GM20000 (cell line): ENCODE measurements around the gene NRP2.

ENCODE experiments used
- DNase-seq: peaks from one replicate; pipeline ENCODE4 v3.0.0; 2012; ENCODE audit warnings: low spot score
- TF ChIP-seq, protein P1 (sequence below): IDR thresholded peaks from 2 replicates; pipeline ENCODE4 v1.5.1; 2012; ENCODE audit warnings: mild to moderate bottlenecking, control low read depth; ENCODE audit errors: extremely low read depth, missing control alignments

NRP2 gene

DNA sequence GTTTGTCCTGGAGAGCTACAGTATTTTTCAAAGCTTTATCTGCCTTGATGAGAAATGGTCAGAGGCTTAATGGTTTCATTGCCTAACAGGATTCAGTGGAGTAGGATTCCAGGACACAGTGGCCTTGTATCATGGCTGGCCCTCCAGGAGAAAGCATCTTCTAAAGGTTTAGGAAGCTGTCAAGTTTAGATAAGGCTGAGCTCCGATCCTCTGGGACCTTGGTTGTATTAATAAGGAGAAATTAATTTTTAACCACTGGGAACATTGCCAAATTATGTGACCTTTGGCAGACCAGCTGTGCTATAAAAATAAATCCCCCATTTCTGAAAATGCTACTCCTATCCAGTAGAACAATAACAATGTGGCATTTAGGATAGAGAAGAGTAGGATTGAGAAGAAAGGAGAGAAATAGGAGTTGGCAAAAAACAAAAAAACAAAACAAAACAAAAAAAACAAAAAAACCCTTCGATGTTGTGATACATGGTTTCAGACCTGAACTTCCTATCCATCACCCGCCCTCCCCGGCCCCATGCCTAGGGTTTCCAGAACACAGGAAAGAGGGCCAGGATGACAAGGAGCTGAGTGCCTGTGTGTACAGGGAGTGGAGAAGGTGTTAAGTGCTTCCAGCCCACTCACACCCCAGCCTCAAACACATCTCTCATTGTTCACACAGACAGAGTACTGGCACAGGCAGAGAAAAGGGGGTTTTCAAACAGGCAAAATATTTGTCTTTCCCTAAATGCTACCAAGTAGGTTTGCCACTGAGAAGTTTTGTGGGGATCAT lies 6.3 kb downstream of the NRP2 start:
- TF ChIP-seq, protein P1, sequence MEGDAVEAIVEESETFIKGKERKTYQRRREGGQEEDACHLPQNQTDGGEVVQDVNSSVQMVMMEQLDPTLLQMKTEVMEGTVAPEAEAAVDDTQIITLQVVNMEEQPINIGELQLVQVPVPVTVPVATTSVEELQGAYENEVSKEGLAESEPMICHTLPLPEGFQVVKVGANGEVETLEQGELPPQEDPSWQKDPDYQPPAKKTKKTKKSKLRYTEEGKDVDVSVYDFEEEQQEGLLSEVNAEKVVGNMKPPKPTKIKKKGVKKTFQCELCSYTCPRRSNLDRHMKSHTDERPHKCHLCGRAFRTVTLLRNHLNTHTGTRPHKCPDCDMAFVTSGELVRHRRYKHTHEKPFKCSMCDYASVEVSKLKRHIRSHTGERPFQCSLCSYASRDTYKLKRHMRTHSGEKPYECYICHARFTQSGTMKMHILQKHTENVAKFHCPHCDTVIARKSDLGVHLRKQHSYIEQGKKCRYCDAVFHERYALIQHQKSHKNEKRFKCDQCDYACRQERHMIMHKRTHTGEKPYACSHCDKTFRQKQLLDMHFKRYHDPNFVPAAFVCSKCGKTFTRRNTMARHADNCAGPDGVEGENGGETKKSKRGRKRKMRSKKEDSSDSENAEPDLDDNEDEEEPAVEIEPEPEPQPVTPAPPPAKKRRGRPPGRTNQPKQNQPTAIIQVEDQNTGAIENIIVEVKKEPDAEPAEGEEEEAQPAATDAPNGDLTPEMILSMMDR: no peak
- no peak for DNase-seq

GRCh38 chr2:205689820-205690219 lies 7.5 kb downstream of the NRP2 start:
- TF ChIP-seq, protein P1: no peak
- no peak for DNase-seq

- DNase-seq: no peak
- TF ChIP-seq, protein P1: no peak
Measured at GRCh38 chr2:205692104-205692503, 9.8 kb downstream of the NRP2 start.

DNA sequence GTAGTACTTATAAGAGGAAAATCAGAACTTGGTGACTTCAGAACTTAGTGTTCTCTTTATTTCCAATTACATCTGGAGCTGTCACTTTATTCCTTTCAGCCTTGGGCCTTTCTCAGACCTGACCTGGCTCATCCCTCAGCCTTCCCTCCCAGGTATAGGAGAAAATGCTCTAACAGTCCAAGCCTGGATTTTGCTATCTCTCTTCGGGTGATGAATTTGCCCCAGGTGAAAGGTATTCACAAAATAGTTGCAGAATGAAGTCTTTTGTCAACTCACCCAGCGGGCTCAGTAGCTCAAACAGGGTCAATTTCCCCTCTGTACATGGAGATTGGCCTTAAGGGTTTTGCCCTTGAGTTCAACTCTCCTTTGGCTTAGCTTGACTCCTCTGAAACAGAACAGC lies 12.0 kb downstream of the NRP2 start:
- no peak for DNase-seq
- TF ChIP-seq, protein P1: no peak

DNA sequence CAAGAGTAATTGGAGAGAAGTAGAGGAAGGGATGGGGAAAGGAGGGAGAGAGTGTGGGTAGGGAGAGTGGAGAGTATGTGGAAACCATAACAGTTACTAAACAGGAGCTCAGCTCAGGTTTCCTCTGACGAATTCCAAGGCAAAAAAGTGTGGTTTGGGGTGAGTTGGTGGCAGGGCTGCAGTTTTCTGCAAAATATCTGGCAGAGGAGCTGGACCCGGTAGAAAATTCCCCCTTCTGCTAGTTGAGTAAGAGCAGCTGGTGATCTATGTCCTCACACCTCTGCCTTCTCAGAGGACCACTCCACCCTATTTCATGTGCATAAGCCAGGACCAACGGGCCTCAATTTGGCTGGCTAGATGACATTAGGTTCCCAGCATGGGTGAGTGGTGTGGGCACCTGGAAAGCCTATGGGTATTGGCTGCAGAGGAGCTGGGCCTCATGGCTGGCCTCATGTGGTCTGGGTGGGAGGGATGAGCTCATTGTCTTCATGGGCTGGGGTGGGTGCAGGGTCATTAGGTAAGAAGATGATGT lies 13.2 kb downstream of the NRP2 start:
- TF ChIP-seq, protein P1: no peak
- no peak for DNase-seq

GRCh38 chr2:205696331-205696926 lies 14.1 kb downstream of the NRP2 start:
- no peak for DNase-seq
- TF ChIP-seq, protein P1: no peak

DNA sequence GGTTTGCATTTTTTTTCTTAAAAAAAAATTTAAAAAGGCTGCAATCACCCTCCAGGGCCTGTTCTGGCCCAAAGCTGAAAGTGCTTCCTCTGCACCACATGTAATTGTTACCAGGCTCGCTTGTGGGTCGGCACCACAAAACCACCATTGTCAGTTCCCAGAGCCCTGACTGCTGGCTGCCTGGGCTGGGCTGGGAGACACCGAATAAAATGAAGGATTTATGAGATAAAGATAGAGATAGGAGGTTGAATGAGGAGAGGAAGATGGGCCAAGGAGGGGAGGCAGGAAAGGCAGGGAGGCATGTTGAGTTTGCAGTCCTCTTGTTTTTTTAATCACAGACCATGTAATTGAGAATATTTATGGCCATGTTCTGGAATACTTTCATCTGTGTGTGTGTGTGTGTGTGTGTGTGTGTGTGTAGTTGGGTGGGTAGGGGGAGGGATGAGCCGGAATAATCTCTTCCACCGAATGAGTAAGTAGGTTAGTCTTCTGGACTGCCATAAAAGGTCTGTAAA lies 14.7 kb downstream of the NRP2 start:
- no peak for DNase-seq
- TF ChIP-seq, protein P1: no peak
